Stomach (tissue), 4 donors: Measurements from ENCODE around the gene SRGN.

Experiments
- CTCF ChIP-seq, 7 experiments: fragments of 450-650 bp in 4 of 7; fragments of 200-600 bp in 3 of 7; sonication (generic) in 3 of 7; IDR thresholded peaks; one replicate each; pipeline ENCODE4 v1.5.1; 2016 to 2019; ENCODE audit warnings: antibody characterized with exemption in 7 of 7, control low read depth in 2 of 7, mild to moderate bottlenecking in 1 of 7
- EP300 ChIP-seq: sonication (generic); formaldehyde crosslinking; IDR thresholded peaks from one replicate; pipeline ENCODE4 v1.6.1; 2017; ENCODE audit warnings: antibody characterized with exemption
- POLR2A ChIP-seq, 4 donors: fragments of 450-650 bp; IDR thresholded peaks; one replicate each; pipeline ENCODE4 v1.6.1; 2016; ENCODE audit warnings: antibody characterized with exemption in 4 of 4, control low read depth in 2 of 4, mild to moderate bottlenecking in 1 of 4, moderate library complexity in 1 of 4

- no peak for TF ChIP-seq CTCF (IDR thresholded peaks at IDR 0.05)
- no peak for TF ChIP-seq EP300
- TF ChIP-seq POLR2A (IDR thresholded peaks at IDR 0.05), result no peak
These were observed 9.6 kb upstream of the SRGN start for GRCh38 chr10:69078311-69078710.
